Measurements from ENCODE around the gene ADAM22.
A peak's percentile ranks its signal among the peaks of the same experiment; 100 is the strongest.

ADAM22 gene

GRCh38 chr7:88167223-88167622 is 233.2 kb downstream of the ADAM22 start:
- Histone ChIP-seq H3K4me1 (ENCODE audit: low read length) (no peaks in the 10 kb centered on the region), H3K4me3 (ENCODE audit: low read length) (no peak overlapping the region), H3K79me2 (ENCODE audit: low read length) (no peaks in the 10 kb centered on the region), H3K36me3 (replicated peaks; ENCODE audit: insufficient read depth, low read length) (no peaks in the 10 kb centered on the region), H3K9me2 (replicated peaks; ENCODE audit: insufficient read depth, low read length) (no peaks in the 10 kb centered on the region), H4K20me1 (ENCODE audit: insufficient read depth, low read length) (no peaks in the 10 kb centered on the region), H3K9me3 (replicated peaks; ENCODE audit: insufficient read depth, low read length) (no peaks in the 10 kb centered on the region), H2AFZ (ENCODE audit: low read length) (no peak overlapping the region), H3K9ac (ENCODE audit: low read length) (no peak overlapping the region), H3K4me2 (ENCODE audit: low read depth, low read length) (no peak overlapping the region), H3F3A (ENCODE audit: insufficient read depth, low read length) (no peaks in the 10 kb centered on the region), H3K27me3 (replicated peaks; ENCODE audit: insufficient read depth, low read length) (no peaks in the 10 kb centered on the region), H3K27ac (ENCODE audit: low read length) (no peak overlapping the region)
- TF ChIP-seq EZH2phosphoT487 (IDR thresholded peaks at IDR 0.05; ENCODE audit: low read length) (no peak), EZH2 (optimal IDR thresholded peaks at IDR 0.05; ENCODE audit: low read depth, low read length) (no peak), CTCF (IDR thresholded peaks at IDR 0.05; ENCODE audit: low read length) (no peak)
- DNase-seq, result no peak

DNA sequence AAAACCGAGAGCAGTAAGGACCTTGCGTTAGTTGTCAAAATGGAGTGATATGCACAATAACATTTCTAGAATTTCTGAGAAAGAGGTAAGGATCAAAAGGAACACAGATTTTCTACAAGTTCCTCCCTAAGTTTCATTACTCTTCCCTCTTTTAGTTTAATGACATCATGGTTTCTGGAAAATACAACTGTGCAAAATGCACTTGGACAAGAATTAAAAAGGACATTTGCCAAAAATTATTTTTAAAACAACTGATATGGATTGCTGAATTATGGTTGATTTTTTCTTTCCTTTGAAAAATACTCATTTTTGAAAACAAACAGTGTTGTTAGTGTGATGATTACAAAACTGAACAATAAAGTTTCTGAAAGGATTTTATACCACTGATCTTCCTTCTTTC is 233.7 kb downstream of the ADAM22 start:
- Histone ChIP-seq H3K36me3 (replicated peaks; ENCODE audit: insufficient read depth, low read length) (no peaks in the 10 kb centered on the region), H3K4me3 (ENCODE audit: low read length) (no peak overlapping the region), H3K9me3 (replicated peaks; ENCODE audit: insufficient read depth, low read length) (no peaks in the 10 kb centered on the region), H3K4me2 (ENCODE audit: low read depth, low read length) (no peak overlapping the region), H3K9ac (ENCODE audit: low read length) (no peak overlapping the region), H3K9me2 (replicated peaks; ENCODE audit: insufficient read depth, low read length) (no peaks in the 10 kb centered on the region), H3K4me1 (ENCODE audit: low read length) (no peaks in the 10 kb centered on the region), H3K27me3 (replicated peaks; ENCODE audit: insufficient read depth, low read length) (no peaks in the 10 kb centered on the region), H3F3A (ENCODE audit: insufficient read depth, low read length) (no peaks in the 10 kb centered on the region), H2AFZ (ENCODE audit: low read length) (no peak overlapping the region), H3K27ac (ENCODE audit: low read length) (no peak overlapping the region), H3K79me2 (ENCODE audit: low read length) (no peaks in the 10 kb centered on the region), H4K20me1 (ENCODE audit: insufficient read depth, low read length) (no peaks in the 10 kb centered on the region)
- TF ChIP-seq EZH2 (optimal IDR thresholded peaks at IDR 0.05; ENCODE audit: low read depth, low read length) (no peak), CTCF (IDR thresholded peaks at IDR 0.05; ENCODE audit: low read length) (no peak), EZH2phosphoT487 (IDR thresholded peaks at IDR 0.05; ENCODE audit: low read length) (no peak)
- DNase-seq, result no peak

DNA sequence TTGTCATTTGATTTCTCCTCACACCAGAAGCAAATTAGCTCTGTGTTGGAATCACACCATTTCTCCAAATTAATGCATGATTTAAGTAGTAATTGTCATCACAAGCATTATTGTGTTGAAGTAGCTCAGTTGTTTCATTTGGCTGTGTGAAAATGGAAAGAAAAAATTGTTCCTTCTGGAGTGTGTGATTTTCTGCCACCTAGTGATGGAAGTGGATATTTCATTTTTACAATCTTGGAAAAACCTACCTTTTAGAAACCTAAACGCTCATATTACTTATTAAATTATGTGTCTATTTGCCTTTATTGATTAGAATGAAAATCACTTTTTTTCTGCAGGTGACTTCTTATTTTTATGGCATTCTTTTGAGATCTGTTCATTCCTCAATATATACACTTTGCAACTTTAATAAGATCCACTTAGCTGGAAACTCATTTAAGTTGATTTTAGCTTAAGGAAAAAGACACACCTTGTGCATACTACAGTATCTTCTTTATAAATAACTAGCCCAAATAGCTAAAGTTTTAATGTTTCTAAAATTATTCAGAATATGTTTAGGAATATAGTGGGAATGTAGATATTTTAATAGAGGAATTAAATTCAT is 235.8 kb downstream of the ADAM22 start:
- peak; percentile 27 for DNase-seq
- TF ChIP-seq CTCF (IDR thresholded peaks at IDR 0.05; ENCODE audit: low read length) (peak; percentile 58), EZH2phosphoT487 (IDR thresholded peaks at IDR 0.05; ENCODE audit: low read length) (no peak)
- H3K9ac ChIP-seq (ENCODE audit: low read length), result no peak overlapping the region
- H3K9me3 ChIP-seq (replicated peaks; ENCODE audit: insufficient read depth, low read length), result no peaks in the 10 kb centered on the region
- H2AFZ ChIP-seq (ENCODE audit: low read length), result no peak overlapping the region
- no peak overlapping the region for H3K27ac ChIP-seq (ENCODE audit: low read length)
- no peaks in the 10 kb centered on the region for H3F3A ChIP-seq (ENCODE audit: insufficient read depth, low read length)
- H3K4me2 ChIP-seq (ENCODE audit: low read depth, low read length), result no peak overlapping the region
- H3K4me3 ChIP-seq (ENCODE audit: low read length), result no peak overlapping the region
- H3K27me3 ChIP-seq (replicated peaks; ENCODE audit: insufficient read depth, low read length), result no peaks in the 10 kb centered on the region
- no peaks in the 10 kb centered on the region for H3K9me2 ChIP-seq (replicated peaks; ENCODE audit: insufficient read depth, low read length)
- no peaks in the 10 kb centered on the region for H3K36me3 ChIP-seq (replicated peaks; ENCODE audit: insufficient read depth, low read length)
- H3K79me2 ChIP-seq (ENCODE audit: low read length), result no peaks in the 10 kb centered on the region
- no peaks in the 10 kb centered on the region for H4K20me1 ChIP-seq (ENCODE audit: insufficient read depth, low read length)
- no peaks in the 10 kb centered on the region for H3K4me1 ChIP-seq (ENCODE audit: low read length)
